ENCODE data around the gene CENPT. TPM values are rescaled to one million over a fixed set of nuclear protein-coding genes. Genes with fewer than 3 reads are reported as not detected.

Gene CENPT
- polyA plus RNA-seq, 3 donors, result 37.3 to 44.4 (median 40.6) TPM

DNA sequence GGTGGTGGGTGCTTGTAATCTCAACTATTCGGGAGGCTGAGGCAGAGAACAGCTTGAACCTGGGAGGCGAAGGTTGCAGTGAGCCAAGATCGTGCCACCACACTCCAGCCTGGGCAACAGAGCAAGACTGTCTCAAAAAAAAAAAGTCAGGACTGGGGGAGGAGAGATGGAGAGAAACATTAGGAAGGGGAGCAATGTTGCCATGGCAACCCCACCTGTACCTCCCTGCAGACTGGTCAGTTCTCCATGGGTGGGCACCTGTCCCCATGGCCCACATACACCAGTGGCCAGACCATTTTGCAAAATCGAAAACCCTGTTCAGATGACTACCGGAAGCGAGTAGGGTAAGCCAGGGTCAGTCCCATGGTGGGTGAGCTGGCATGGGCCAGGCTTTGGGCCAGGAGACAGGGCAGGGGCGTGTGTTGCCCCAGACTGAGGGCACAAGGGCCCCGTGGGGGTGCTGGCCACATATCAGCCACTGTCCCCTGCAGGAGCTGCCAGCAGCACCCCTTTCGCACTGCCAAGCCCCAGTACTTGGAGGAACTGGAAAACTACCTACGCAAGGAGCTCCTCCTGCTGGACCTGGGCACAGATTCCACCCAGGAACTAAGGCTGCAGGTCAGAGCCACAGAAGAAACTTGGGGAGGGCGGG is 26.8 kb downstream of the CENPT start:
- no peak for DNase-seq (ENCODE audit: low read depth in 3 of 3, low spot score in 2 of 3)

DNA sequence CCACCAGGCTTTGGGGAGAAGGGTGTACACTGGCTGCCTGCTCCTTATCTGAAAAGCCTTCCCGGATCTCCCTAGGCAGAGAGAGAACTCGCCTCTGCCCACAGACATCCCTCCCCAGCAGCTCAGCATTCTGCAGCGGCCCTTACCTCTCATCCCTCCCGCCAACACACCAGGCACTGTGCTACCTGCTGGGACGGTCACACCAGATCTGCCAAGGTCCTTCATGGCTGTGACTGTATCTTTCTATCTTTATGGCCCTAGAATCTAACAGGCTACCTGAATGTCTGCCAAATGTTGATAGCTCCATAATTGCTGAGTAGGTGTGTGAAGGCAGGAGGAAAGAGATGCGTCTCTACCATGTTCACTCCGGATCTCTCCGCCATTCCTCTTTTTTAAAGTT is 32.9 kb downstream of the CENPT start:
- no peak for DNase-seq (ENCODE audit: low read depth in 3 of 3, low spot score in 2 of 3)

DNA sequence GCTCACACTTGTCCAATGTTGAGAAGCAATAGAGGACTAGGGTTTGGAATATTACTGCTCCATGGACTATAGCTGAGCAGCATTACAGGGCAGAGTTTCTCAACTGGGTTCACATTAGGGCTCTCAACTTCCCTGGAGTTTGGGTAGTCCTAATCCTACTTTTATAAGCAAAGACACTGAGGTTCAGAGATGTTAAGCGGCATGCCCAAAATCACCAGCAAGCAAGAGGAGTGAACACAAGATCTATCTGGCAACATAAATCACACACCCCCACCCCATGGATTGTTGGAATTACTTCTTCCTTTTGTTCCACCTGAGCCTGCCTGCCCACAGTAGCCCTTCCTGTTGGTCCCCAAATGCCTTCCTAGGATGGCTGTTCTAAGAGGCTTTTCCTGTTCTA is 35.6 kb downstream of the CENPT start:
- no peak for DNase-seq (ENCODE audit: low read depth in 3 of 3, low spot score in 2 of 3)

DNA sequence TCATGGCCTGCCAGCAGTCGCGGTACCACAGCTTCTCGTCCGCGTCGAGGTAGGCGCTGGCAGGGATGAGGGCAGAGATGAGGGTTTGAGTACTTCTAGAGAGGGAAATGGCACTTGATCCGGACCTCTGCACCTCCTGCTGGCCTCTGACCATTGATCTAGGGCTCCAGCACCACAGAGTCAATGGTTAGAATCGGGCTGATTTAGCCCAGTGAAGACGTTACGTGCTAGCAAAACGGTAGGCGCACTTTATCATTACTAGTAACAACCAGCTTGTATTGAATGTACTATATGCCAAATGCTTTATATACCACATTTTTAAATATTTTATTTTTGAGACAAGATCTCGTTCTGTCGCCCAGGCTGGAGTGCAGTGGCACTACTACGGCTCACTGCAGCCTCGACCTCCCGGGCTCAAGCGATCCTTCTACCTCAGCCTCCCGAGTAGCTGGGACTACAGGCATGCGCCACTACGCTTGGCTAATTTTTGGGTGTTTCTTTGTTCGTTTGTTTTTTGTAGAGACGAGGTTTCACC is 40.3 kb downstream of the CENPT start:
- DNase-seq (ENCODE audit: low read depth in 3 of 3, low spot score in 2 of 3), result no peak

DNA sequence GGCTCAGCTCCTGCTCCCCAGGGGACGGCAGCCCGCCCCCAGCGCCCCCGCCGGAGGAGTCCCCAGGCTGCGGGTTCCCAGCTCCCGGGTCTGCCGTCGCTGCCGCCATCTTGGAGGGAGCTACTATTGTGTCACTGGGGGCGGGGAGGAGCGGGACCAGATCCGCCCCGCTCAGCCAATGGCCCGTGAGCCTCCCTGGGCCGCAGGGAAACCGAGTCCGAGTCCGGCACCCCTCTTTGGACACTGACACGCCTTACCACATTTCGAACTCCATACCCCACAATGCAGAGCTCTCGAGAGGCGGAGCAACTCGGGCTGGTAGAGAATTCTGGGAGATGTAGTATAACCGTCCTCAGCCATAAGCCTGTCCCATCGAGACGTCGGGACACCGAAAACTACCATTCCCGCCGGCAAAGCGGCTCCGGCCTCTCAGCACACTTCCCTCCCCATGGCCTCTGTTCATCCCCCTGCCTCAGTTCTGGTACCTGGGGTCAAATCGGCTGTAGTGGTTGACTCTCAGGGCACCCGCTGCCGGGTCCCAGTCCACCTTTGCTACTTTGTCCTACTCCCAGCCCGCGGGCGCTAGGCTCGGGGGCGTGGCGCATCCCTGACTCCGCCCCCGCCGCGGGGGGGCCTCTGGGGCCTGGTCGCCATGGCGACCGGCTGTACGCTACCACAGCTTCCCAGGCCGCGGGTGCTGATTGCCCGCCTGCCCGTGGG is 40.9 kb downstream of the CENPT start, which contains the start of the genes RANBP10 and TSNAXIP1:
TSS of gene RANBP10 (minus strand) at position 133 of the 720 bp plus-strand sequence. CDS start at position 109, 24 bp downstream.
TSS of gene TSNAXIP1 (plus strand) at position 462 of the 720 bp plus-strand sequence. CDS start 261 bp downstream, outside the sequence.
- DNase-seq (ENCODE audit: low read depth in 3 of 3, low spot score in 2 of 3), result peak; percentile 95 to 98 (median 97)

DNA sequence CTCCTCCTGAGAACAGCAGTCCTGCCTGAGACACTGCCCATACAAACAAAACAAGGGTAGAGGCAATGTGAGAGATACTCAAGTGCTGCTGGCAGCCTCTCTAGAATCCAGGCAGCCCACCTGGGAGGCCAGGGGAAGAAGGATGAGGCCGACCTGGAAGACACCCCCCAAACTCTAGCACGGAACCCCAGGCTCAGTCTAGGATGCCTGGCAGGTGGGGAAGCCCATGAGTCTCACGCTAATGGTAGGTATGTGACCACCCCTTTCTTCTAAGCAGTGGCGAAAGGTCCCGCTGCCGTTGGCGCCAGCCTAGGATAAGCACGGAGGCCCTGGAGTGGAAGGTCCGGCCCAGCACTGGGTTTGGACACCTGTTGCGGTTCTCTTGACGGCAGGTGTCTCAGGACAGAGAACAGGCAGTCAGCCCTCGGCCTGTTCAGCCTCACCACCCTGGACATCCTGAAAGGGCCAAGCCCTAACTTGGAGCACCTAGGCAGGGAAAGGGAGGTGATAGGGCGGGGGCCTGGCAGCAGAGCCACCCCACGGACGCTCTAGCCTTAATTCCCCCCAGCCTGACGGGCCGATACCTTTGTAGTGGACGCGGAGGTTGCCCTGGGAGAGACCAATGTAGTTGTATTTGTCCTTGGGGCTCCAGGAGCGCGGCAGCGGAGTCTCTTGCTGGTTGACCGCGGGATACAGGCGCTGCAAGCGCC is 41.6 kb downstream of the CENPT start:
- no peak for DNase-seq (ENCODE audit: low read depth in 3 of 3, low spot score in 2 of 3)

DNA sequence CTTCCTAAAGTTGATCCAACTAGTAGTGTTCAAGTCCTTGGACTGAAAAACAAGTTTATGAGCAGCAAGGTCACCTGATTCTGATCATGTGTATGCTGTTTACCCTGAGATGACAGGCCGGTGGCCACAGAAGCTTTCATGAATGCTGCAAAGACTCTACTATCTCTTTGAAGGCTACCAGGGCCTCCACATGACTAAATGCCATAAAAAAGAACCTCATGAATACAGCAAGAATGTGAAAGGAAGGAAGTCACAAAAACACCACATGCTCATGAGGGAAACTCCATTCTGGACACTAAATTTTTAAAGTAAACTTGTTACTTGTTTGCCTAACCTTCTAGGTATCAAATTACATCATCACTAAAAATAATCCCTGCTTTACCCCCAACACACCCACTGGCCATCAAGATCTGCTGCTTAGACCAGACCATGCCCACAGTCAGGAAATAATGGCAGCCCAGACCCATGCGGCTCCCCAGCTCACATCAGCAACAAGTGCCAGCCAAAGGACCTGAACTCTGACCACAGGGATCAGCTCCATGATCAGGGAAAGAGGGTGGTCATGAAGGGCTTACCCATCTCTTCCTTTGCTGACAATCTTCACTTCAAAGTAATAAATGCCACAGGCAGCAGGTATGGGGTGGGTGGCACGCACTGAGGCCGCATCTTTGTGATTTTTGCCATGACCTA is 42.5 kb downstream of the CENPT start:
- no peak for DNase-seq (ENCODE audit: low read depth in 3 of 3, low spot score in 2 of 3)

DNA sequence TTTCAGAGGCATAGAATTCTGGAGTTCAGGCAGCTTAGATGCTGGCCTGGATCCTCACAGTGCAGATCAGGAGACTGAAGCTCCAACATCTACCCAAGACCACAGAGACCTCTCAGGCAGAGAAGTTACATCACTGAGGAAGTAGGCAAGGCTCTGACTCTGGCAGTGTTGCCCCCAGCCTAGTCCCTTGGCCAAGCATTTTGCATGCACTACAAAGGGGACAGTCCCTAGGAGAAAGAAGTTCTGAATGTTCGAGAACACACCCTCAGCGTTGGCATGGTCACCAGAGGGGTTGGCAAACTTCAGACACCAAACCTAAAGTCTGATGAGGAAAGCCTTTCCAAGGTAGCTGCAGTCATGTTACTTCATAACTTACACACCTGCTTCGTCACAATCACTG is 43.6 kb downstream of the CENPT start:
- DNase-seq (ENCODE audit: low read depth in 3 of 3, low spot score in 2 of 3), result no peak

DNA sequence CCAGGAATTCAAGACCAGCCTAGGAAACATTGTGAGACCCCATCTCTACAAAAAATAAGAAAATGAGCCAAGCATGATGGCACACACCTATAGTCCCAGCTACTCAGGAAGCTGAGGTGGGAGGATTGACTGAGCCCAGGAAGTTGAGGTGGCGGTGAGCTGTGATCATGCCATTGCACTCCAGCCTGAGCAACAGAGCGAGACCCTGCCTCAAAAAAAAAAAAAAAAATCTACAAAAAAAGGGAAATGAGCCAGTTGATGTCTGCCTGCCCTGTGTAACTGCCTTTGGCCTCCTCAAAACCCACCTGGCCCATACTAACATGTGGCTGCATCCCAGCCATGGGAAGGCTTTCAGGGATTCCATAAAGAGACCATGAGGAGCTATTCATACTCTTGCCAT is 45.6 kb downstream of the CENPT start:
- DNase-seq (ENCODE audit: low read depth in 3 of 3, low spot score in 2 of 3), result no peak

DNA sequence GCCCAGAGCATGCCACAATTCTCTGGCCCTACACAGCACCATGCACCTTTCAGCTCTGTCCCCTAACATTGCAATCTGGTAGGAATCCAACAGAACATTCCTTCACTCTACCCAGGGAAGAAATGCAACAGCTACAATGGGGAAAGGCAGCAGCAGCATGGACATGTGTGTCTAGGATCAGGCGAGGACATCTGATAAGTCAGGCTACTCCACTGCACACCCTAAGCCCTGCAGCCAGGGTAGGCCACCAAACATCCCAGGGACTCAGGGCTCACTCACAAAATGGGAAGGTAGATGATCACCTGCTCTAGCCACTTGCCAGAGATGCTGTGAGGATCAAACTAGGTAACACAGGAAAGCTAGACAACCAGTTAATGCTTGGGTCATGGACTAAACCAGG is 46.3 kb downstream of the CENPT start:
- DNase-seq (ENCODE audit: low read depth in 3 of 3, low spot score in 2 of 3), result no peak

DNA sequence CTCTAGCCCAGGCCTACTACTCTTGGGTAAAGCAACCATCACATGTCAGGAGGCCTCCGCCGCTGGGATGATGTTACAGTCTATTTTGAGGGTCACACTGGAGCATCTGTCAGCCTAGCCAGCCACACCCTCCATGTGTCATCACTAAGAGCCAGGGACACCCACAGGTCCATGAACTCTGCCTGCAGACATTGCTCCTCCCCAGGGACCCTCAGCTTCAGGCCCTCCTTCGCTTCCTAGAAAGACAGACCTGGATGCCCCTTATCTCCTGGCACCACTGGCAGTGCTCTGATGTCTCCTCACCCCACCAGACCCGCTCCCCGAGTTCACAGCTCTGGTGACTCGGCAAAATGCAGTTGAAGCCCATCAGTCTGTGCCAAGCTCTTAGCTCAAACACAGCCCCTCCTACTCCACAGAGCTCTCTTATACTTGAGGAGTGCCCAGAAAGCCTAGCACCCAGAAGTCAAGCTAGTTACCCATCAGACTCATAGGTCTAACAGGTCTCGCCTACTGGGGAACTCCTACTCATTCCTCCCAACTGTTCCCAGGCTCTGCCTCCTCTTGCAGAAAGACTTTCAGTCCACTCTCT is 47.1 kb downstream of the CENPT start:
- DNase-seq (ENCODE audit: low read depth in 3 of 3, low spot score in 2 of 3), result no peak

DNA sequence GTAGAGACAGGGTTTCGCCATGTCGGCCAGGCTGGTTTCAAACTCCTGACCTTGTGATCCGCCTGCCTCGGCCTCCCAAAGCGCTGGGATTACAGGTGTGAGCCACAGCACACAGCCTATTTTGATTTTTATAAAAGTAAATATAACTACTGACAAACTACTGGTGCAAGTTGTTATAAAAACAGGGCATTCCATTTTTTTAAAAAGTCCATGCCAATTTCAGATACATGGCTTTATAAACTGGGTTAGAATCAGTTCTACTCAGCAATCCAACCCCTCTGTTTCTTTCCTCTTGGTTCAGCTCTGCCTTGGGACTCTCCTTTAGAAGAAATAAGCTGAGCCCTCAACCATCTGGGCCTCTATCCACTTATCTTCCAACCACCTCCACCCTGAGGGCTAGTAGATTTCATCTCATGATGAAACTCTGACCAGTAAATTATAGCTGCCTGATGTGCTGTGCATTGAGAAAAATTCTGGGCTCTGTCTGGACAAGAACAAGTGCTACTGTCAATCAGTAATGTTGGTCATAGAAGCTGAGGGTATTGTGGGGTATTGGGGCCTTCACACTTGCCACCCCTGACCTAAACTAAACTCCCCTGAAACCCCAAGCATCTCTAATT is 51.3 kb downstream of the CENPT start:
- DNase-seq (ENCODE audit: low read depth in 3 of 3, low spot score in 2 of 3), result no peak

DNA sequence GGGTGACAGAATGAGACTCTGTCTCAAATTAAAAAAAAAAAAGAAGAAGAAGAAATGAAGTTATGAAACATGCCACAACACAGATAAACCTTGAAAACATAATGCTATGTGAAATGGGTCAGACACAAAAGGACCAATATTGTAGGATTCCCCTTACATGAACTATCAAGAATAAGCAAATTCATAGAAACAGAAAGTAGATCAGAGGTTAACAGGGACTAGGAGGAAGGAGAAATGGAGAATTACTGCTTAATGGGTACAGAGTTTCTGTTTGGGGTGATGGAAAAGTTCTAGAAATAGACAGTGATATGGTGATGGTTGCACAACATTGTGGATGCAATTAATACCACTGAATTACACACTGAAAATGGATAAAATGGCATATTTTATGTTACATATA is 57.4 kb downstream of the CENPT start:
- DNase-seq (ENCODE audit: low read depth in 3 of 3, low spot score in 2 of 3), result no peak

DNA sequence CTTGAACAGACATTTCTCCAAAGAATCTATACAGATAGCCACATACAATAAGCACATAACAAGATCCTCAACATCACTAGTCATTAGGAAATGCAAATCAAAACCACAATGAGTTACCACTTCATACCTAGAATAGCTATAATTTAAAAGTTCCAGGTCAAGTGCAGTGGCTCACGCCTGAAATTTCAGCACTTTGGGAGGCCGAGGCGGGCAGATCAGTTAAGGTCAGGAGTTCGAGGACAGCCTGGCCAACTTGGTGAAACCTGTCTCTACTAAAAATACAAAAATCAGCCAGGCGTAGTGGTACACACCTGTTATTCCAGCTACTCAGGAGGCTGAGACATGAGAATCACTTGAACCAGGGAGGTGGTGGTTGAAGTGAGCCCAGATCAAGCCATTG is 61.0 kb downstream of the CENPT start:
- no peak for DNase-seq (ENCODE audit: low read depth in 3 of 3, low spot score in 2 of 3)

DNA sequence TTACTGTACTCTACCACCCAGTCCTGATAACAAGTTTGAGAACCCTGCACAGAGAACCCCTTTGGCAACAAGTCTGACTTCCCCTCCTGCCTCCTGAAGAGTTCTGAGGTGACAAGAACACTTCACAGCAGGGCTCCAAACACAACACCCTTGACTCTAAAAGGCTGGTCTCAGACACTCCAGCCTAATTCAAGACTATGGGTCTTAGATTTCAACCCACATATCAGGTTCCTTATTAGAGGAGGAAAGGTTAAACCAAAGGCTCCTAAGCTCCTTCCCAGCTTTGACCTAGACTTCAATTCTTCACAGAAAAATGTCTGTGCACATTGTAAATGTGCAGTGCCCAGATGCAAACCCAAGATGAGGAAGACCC is 64.2 kb downstream of the CENPT start:
- DNase-seq (ENCODE audit: low read depth in 3 of 3, low spot score in 2 of 3), result no peak

DNA sequence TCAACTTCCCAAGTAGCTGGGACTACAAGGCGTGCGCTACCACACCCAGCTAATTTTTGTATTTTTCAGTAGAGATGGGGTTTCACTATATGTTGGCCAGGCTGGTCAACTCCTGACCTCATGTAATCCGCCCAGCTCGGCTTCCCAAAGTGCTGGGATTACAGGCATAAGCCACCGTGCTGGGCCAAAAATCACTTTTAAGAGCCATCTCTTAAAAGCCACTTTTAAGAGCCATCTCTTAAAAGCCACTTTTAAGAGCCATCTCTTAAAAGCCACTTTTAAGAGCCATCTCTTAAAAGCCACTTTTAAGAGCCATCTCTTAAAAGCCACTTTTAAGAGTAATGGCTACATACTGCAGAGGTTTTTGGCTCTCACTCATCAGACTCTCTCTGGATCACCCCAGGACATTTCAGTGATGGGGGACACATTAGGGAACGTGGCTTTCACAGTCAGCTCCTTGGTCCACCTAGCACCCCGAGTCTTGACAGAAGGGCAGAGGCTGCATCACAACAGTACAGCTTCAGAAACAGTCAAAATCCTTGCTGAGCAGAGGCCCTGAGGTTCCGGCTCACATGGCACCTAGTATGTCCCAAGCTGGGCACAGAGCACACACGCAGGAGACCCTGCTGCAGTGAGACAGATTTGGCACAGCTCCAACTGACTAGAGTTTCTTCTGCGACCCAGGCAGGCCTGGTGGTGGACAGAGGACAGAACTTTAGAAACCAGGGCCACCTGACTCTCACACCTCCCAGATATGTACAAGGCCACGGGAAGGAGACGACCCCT is 64.7 kb downstream of the CENPT start:
- DNase-seq (ENCODE audit: low read depth in 3 of 3, low spot score in 2 of 3), result no peak

DNA sequence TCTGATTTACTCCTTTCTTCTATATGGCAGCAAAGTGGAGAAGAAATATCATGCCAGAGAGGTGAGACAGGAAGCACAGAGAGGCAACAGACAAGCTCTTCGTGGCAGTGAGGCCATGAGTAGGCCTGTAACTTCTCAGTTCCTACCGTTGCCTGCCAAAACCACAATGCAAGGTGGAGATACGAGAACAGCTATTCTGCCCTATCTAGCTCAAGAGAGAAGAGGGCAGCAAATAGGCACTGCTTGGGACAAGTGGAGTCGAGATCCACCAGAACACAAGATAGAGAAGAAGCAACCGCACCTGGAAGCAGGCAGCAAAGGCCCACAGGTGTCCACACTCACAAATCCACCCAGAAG is 66.0 kb downstream of the CENPT start:
- DNase-seq (ENCODE audit: low read depth in 3 of 3, low spot score in 2 of 3), result no peak

DNA sequence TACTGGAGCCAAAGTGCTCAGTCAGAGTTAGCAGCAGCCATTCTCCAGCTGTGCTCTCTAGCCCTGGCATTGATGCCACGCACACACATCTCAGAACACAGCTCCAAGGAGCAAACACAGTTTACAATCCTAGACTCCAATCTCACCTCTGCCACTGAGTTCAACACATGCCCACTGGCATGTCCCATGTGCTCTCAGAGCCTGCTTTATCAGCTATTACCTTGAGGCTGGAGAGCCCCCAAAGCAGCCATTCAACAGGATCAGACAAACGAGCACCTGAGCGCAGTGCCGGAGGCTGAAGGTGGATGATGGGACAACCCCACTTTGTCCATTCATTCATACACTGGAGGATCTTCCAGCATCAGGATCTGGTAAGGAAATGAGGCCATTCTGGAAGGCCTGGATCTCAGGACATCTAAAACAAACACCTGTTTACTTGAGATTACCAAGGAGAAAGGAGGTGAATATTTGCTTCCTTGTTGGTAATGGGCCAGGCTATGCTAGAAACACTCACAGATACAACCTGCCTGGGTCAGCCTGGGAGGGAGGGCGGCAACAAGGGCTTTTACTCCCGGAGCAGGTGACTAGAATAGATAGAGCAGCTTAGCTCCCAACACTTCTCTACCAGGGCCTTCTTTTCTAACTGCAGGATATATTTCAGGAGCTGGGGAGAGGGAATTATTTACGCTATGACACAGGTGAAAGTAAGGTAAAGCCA is 66.5 kb downstream of the CENPT start:
- no peak for DNase-seq (ENCODE audit: low read depth in 3 of 3, low spot score in 2 of 3)
